Caki2 (cell line): Measurements from ENCODE around the gene PDC. TPM values are rescaled to one million over a fixed set of nuclear protein-coding genes. Genes with fewer than 3 reads are reported as not detected.
A peak's percentile ranks its signal among the peaks of the same experiment; 100 is the strongest.

Source experiments
- DNase-seq: peaks from one replicate; pipeline ENCODE4 v3.0.0-alpha.2; 2015; ENCODE audit warnings: low read depth
- in situ Hi-C: cut with HindIII; loops from 2 replicates; pipeline ENCODE4 v1.10.0; 2016; ENCODE audit warnings: low sequenced_read_pairs, low pct_unique_long_range_greater_than_20kb, mixed read lengths
- total RNA-seq: library from RNA; depleted of rRNA; stranded (reverse); fragments of >200 nt; shearing (Covaris generic); gene quantifications from 2 replicates; pipeline ENCODE4 v1.2.3, GENCODE V29; 2014; ENCODE audit warnings: low replicate concordance; rRNA removed

Gene PDC
- total RNA-seq: not detected in 2 replicates

- no peak for DNase-seq
- in situ Hi-C loops: no loop called here
These were observed at the start of gene PDC for GRCh38 chr1:186461014-186461413. Gene PDC (minus strand): TSS chr1:186461114. CDS start chr1:186449459, 11,655 bp downstream.

GRCh38 chr1:186503190-186503589, 42.3 kb upstream of the PDC start:
- in situ Hi-C loops: no loop called here
- DNase-seq: no peak

- in situ Hi-C loops: no loop called here
These were observed 41.2 kb upstream of the PDC start for GRCh38 chr1:186502087-186502486.

GRCh38 chr1:186500804-186501203, 39.9 kb upstream of the PDC start:
- in situ Hi-C loops: no loop called here

More at GRCh38 chr1:186502087-186502486, 41.2 kb upstream of the PDC start:
- DNase-seq: no peak

DNA sequence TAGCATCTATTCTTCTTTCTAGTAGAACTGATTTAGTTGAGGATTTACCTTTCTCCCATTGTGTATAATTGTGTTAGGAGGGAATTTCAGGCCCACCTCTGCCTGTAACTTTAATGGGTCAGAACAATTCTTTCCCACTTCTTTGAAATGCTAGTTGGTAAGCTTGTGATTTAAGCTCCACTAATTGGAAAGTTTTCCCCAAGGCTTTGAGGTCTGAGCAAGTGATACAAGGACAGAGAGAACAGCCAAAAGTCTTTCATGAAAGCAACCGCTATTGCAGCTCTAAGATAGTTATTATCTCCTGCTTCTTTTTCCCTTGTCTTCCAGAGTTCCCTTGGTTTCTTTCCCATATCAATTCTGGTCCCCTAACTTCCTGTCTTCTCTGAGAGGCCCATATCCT, 38.7 kb upstream of the PDC start:
- in situ Hi-C loops: no loop called here
- DNase-seq: no peak

More at GRCh38 chr1:186500804-186501203, 39.9 kb upstream of the PDC start:
- no peak for DNase-seq

DNA sequence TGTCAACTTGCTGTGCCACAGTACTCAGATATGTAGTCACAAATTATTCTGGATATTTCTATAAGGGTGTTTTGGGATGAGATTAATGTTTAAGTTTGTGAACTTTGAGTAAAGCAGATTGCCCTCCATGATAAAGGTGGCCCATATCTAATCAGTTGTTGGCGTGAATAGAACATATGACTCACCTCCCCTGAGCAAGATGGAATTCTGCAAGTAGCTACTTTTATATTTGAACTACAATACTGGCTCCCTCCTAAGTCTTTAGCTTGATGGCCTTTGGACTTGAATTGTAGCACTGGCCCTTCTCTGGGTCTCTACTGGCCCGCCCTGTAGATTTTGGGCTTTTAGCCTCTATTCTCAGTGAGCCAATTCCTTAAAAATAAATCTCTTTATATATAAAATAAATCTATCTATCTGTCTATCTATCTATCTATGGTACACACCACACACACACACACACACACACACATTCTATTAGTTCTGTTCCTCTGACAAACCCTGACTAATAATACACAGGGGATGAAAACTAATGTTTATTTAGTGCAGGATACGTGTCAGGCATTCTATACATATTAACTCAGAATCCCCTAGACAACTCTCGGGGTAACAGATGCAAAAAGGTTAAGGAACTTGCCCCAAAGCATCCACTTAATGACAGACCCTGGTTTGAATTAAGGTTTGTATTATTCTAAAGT, 37.9 kb upstream of the PDC start:
- DNase-seq: no peak

DNA sequence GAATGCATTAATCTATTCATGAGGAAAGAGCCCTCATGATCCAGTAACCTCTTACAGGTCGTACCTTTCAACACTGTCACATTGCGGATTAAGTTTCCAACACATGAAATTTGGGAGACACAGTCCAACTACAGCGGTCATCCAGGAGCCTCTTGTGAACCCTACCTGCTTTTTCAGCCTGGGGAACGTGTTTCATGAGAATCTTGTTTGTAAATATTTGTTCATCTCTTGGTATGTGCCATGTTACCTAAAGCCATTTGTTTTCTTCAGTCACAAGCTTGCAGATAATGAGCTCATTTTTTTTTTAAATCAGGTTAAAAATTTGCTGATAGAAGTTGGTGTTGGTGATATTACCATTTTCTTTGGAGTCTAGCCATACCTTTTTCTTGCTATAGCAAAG, 37.2 kb upstream of the PDC start:
- DNase-seq: no peak
- in situ Hi-C loops: no loop called here

More for the DNA sequence above, 37.9 kb upstream of the PDC start:
- in situ Hi-C loops: no loop called here

DNA sequence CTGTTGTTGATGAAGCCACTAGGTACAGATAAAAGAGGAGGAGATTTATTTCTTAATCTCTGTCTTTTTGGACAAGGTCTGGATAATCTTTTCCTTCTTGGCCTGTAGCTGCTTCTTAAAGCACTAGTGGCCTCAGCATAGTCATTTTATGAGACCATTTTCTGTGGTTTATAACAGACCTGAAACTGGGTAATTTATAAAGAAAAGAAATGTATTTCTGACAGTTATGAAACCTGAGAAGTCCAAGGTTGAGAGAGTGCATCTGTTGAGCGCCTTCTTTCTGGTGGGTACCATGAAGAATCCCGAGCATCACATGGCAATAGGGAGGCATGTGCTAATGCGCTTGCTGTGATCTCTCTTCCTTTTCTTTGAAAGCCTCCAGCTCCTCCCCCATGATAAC, 36.7 kb upstream of the PDC start:
- DNase-seq: no peak
- in situ Hi-C loops: no loop called here

GRCh38 chr1:186496171-186496851, 35.4 kb upstream of the PDC start:
- in situ Hi-C loops: no loop called here
- DNase-seq: no peak

GRCh38 chr1:186494832-186495271, 33.9 kb upstream of the PDC start:
- in situ Hi-C loops: no loop called here
- no peak for DNase-seq

DNA sequence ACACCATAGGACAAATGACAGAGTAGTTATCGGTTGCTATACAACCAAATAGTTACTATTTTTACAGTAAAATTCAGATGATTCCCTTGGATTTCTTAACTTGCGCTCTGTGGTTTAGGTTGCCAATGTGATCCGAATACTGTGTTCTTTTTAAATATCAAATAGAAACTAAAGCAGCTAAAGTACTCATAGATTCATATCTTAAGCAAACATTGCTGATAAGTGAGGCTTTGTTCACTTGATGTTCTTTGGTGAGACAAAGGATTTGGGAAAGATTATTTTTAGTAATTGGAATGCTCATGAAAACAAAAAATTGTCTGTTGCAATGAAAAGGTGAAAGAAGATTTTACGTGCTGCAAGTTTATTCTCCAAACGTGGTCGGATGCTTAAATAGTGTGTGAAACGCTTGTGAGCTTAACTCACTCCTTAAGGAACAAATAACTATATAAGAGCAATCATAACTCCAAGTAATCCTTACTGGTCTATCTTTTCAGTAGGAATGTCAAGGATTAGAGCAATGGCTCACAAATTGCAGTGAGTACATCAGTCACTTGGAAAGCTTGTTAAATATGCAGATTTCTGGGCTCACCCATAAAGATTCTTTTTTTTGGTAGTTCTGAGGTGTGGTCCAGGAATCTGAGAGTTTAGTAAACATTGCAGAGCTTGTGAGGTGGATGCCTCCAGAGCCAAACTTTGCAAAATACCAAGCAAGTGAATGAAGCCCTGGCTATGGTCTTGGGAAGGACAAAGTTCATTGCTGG, 31.8 kb upstream of the PDC start:
- in situ Hi-C loops: no loop called here

GRCh38 chr1:186491336-186491735, 30.4 kb upstream of the PDC start:
- in situ Hi-C loops: no loop called here
- DNase-seq: no peak

More for the DNA sequence above, 31.8 kb upstream of the PDC start:
- no peak for DNase-seq

GRCh38 chr1:186487163-186487562, 26.2 kb upstream of the PDC start:
- DNase-seq: no peak
- in situ Hi-C loops: no loop called here

DNA sequence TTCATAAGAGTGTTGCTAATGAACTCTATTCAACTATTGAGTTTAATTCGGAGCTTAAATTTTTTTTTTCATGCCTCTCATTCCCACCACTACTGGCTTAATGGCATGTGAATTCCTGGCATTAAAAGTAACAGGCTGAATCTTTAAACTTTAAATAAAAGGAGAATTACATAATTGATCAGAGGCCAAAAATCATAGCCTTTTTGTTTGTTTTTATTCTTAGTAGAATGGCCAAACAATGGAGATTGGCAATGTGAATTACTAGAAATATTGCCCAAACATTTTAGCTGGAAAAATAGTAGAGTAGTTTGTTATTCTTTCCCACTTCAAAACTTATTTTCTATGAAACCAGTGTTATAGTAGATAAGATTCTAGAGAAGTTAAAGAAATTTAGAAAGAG, 25.1 kb upstream of the PDC start:
- DNase-seq: no peak
- in situ Hi-C loops: no loop called here

DNA sequence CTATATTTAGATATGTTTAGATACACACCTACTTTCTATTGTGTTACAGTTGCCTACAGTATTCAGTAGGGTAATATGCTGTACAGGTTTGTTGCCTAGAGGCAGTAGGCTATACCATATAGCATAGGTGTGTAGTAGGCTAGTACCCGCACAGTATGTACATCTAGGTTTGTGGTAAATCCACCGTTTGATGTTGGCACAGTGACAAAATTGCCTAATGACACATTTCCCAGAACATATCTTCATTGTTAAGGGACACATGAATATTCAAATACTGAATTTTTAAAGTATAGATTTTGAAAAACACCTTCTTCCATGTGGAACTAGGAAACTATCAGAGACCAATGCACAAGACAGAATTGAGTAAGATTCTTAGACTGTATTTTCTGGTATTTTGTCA, 22.6 kb upstream of the PDC start:
- in situ Hi-C loops: no loop called here
- DNase-seq: no peak

DNA sequence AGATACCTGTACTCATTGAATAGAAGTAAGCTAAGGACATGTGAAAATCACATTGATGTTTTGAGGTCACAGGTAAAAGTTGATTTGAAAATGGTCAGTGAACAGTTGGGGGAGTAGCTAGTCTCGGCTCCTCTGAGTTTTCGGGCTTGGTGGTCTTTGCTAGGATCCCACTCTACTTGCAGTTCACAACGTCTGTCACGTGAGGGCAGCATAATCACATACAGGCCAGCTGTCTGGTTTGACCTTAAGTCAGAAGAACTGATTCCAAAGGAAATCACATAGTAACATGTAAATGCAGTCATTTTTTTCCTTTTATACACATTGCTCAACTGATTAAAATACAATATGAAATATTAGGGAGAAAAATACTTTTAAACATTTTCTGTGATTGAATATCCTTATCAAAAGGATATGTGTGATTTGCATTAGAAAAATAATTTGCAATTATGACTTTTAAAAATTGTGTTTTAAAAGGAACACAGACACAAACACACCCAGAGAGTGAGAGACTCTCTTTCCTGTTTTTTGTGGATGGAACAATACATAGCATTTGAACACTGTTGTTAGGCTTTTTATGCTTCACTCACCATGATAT, 21.8 kb upstream of the PDC start:
- peak; percentile 46 for DNase-seq
- in situ Hi-C loops: no loop called here

- DNase-seq: no peak
- in situ Hi-C loops: no loop called here
These were observed 20.5 kb upstream of the PDC start for GRCh38 chr1:186481303-186481888.

DNA sequence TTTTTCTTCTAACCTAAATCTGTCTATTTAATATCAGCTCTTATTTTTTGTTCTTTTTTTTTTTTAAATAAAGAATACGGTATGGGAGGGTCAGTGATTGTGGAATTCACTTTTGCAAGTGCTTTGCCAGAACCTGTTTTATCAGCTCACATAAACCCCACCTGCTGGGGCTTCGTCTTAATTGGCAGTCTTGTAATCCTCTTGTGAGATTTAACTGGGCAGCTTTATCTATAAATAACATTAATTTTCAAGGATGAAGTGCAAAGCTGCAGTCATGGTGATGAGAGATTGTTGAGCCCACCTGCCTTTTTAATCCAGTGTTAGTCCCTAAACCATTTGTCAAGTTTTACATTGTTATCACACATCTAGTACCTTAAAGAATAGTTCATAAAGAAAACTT, 18.2 kb upstream of the PDC start:
- no peak for DNase-seq
- in situ Hi-C loops: no loop called here
